HEK293 (cell line): ENCODE data around the gene SPATA25.

Experiments
- CTCF ChIA-PET: fragments of 350-600 bp; formaldehyde crosslinking; extraction: SDS; loops from one replicate; lab custom pipeline; 2021; ENCODE audit warnings: antibody characterized with exemption; lab: Yijun Ruan, JAX
- POLR2A ChIA-PET: fragments of 300-600 bp; formaldehyde crosslinking; extraction: SDS; loops from one replicate; lab custom pipeline; 2020; ENCODE audit warnings: antibody characterized with exemption, inconsistent platforms; lab: Yijun Ruan, JAX
- H3K27ac ChIP-seq: fragments of 200-500 bp; sonication (Bioruptor generic); 2 replicates; pipeline ENCODE4 v1.5.1; 2014; ENCODE audit warnings: low read depth, low read length, control low read depth, inconsistent platforms; ENCODE audit errors: extremely low read depth
- H3K36me3 ChIP-seq, 2 experiments: fragments of 200-500 bp in 1 of 2; sonication (Bioruptor generic) in 1 of 2; 1 replicate in 1 of 2; 2 replicates in 1 of 2; pipeline ENCODE4 v1.5.1; 2014 to 2017; ENCODE audit warnings: inconsistent platforms in 2 of 2, low read length in 2 of 2; ENCODE audit not compliant: control insufficient read depth in 2 of 2, insufficient read depth in 1 of 2
- H3K4me1 ChIP-seq: fragments of 200-500 bp; sonication (Bioruptor generic); 2 replicates; pipeline ENCODE4 v1.5.1; 2014; ENCODE audit warnings: mild to moderate bottlenecking, low read length, inconsistent platforms; ENCODE audit not compliant: control insufficient read depth, insufficient read depth
- H3K4me3 ChIP-seq: 2 replicates; pipeline ENCODE4 v1.5.1; 2011; ENCODE audit warnings: low read depth, mild to moderate bottlenecking, control low read depth, low read length, moderate library complexity
- H3K9me3 ChIP-seq: fragments of 200-500 bp; sonication (Bioruptor generic); 2 replicates; pipeline ENCODE4 v1.5.1; 2014; ENCODE audit warnings: low read depth, low read length, inconsistent platforms; ENCODE audit not compliant: control insufficient read depth, insufficient read depth
- KLF8 ChIP-seq: fragments of 450-650 bp; formaldehyde crosslinking; IDR thresholded peaks from 2 replicates; pipeline ENCODE4 v1.5.1; 2016; ENCODE audit warnings: missing biosample characterization, missing genetic modification characterization
- MYNN ChIP-seq: fragments of 450-650 bp; formaldehyde crosslinking; IDR thresholded peaks from 2 replicates; pipeline ENCODE4 v1.5.1; 2016; ENCODE audit warnings: missing biosample characterization, missing genetic modification characterization, borderline replicate concordance
- OSR2 ChIP-seq: fragments of 450-650 bp; formaldehyde crosslinking; IDR thresholded peaks from 2 replicates; pipeline ENCODE4 v1.5.1; 2016; ENCODE audit warnings: missing biosample characterization, missing genetic modification characterization
- SP7 ChIP-seq: fragments of 450-650 bp; formaldehyde crosslinking; IDR thresholded peaks from 2 replicates; pipeline ENCODE4 v1.5.1; 2016; ENCODE audit warnings: missing biosample characterization, missing genetic modification characterization
- ZBTB48 ChIP-seq: fragments of 450-650 bp; formaldehyde crosslinking; IDR thresholded peaks from 2 replicates; pipeline ENCODE4 v1.5.1; 2016; ENCODE audit warnings: missing biosample characterization, missing genetic modification characterization
- ZFP37 ChIP-seq: fragments of 450-650 bp; formaldehyde crosslinking; IDR thresholded peaks from 2 replicates; pipeline ENCODE4 v1.5.1; 2016; ENCODE audit warnings: missing biosample characterization, missing genetic modification characterization
- ZNF174 ChIP-seq: fragments of 450-650 bp; formaldehyde crosslinking; IDR thresholded peaks from 2 replicates; pipeline ENCODE4 v1.5.0; 2017; ENCODE audit warnings: missing biosample characterization, mild to moderate bottlenecking, missing genetic modification characterization
- ZNF184 ChIP-seq: fragments of 450-650 bp; IDR thresholded peaks from 2 replicates; pipeline ENCODE4 v1.5.1; 2018; ENCODE audit warnings: missing biosample characterization, mild to moderate bottlenecking, missing genetic modification characterization
- ZNF211 ChIP-seq: fragments of 450-650 bp; formaldehyde crosslinking; IDR thresholded peaks from 2 replicates; pipeline ENCODE4 v1.5.1; 2016; ENCODE audit warnings: low read depth, missing biosample characterization, missing genetic modification characterization
- ZNF366 ChIP-seq: fragments of 450-650 bp; formaldehyde crosslinking; conservative IDR thresholded peaks from 2 replicates; pipeline ENCODE4 v1.5.1; 2016; ENCODE audit warnings: missing biosample characterization, missing genetic modification characterization
- ZNF394 ChIP-seq: fragments of 450-650 bp; formaldehyde crosslinking; IDR thresholded peaks from 2 replicates; pipeline ENCODE4 v1.5.1; 2016; ENCODE audit warnings: missing biosample characterization, missing genetic modification characterization, mild to moderate bottlenecking, moderate library complexity, borderline replicate concordance
- ZNF600 ChIP-seq: fragments of 450-650 bp; formaldehyde crosslinking; IDR thresholded peaks from 2 replicates; pipeline ENCODE4 v1.5.1; 2016; ENCODE audit warnings: missing biosample characterization, missing genetic modification characterization
- ZNF623 ChIP-seq: fragments of 450-650 bp; formaldehyde crosslinking; IDR thresholded peaks from 2 replicates; pipeline ENCODE4 v1.5.1; 2016; ENCODE audit warnings: missing biosample characterization, missing genetic modification characterization
- ZNF629 ChIP-seq: fragments of 450-650 bp; formaldehyde crosslinking; IDR thresholded peaks from 2 replicates; pipeline ENCODE4 v1.5.1; 2017; ENCODE audit warnings: missing biosample characterization, missing genetic modification characterization
- ZNF654 ChIP-seq: fragments of 450-650 bp; formaldehyde crosslinking; IDR thresholded peaks from 2 replicates; pipeline ENCODE4 v1.5.1; 2016; ENCODE audit warnings: low read depth, missing biosample characterization, missing genetic modification characterization
- TF ChIP-seq, protein P1 (sequence below): fragments of 450-650 bp; IDR thresholded peaks from 2 replicates; pipeline ENCODE4 v1.5.1; 2018; ENCODE audit warnings: missing biosample characterization, mild to moderate bottlenecking, missing genetic modification characterization
- TF ChIP-seq, protein P2 (sequence below): fragments of 450-650 bp; formaldehyde crosslinking; IDR thresholded peaks from 2 replicates; pipeline ENCODE4 v1.5.1; 2016; ENCODE audit warnings: missing biosample characterization, missing genetic modification characterization, borderline replicate concordance
- TF ChIP-seq, protein P3 (sequence below): fragments of 450-650 bp; formaldehyde crosslinking; IDR thresholded peaks from 2 replicates; pipeline ENCODE4 v1.5.1; 2017; ENCODE audit warnings: missing biosample characterization, missing genetic modification characterization
- TF ChIP-seq, protein P4 (sequence below): fragments of 450-650 bp; formaldehyde crosslinking; IDR thresholded peaks from 2 replicates; pipeline ENCODE4 v1.5.1; 2016; ENCODE audit warnings: missing biosample characterization, missing genetic modification characterization
- TF ChIP-seq, protein P5 (sequence below): fragments of 450-650 bp; formaldehyde crosslinking; IDR thresholded peaks from 2 replicates; pipeline ENCODE4 v1.5.1; 2016; ENCODE audit warnings: missing biosample characterization, missing genetic modification characterization, borderline replicate concordance
- TF ChIP-seq, protein P6 (sequence below): fragments of 450-650 bp; formaldehyde crosslinking; IDR thresholded peaks from 2 replicates; pipeline ENCODE4 v1.5.1; 2016; ENCODE audit warnings: missing biosample characterization, missing genetic modification characterization, low read depth

The SPATA25 gene

DNA sequence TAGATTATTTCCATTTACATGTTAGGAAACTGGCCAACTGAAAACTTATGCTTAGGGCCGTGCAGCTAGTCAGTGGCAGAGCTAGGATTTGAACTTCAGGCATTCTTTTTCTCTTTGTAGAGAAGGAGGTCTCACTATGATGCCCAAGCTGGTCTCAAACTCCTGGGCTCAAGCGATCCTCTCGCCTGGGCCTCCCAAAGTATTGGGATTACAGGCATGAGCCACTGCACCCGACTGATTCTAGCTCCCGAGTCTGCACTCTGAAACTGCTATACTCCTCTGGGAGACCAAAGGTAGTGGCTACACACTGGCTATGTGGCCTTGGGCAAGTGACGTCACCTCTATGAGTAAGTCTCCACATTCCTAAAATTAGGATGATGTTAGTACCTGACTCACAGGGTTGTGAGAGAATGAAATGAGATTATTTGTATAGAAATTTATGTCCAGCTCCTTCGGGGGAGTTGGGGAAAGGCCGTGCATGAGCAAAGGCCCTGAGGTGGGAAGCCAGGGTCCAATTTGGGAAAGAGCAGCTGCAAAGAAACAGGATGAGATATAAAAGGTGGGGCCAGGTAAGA lies 18.2 kb upstream of the SPATA25 start:
- no peak overlapping the region for H3K4me3 ChIP-seq
- H3K36me3 ChIP-seq, result no peaks in the 10 kb centered on the region
- no peaks in the 10 kb centered on the region for H3K4me1 ChIP-seq
- H3K9me3 ChIP-seq, result no peaks in the 10 kb centered on the region
- H3K27ac ChIP-seq, result no peak overlapping the region
- CTCF ChIA-PET, result interaction anchor here (0.9 to 2.4 kb wide), 6 partner anchors 9 to 122 kb away, joined by 3 to 11 read pairs (median 3); no protein-coding TSS in a partner anchor
- POLR2A ChIA-PET, result interaction anchor here (0.6 to 2.4 kb wide), 15 partner anchors 9 to 73 kb away, joined by 3 to 26 read pairs (median 5); partner anchors contain the start of genes CTSA, NEURL2, PCIF1 and SNX21
- TF ChIP-seq OSR2, result peak; percentile 37; the same call in 1 of the 2 replicates
- peak; percentile 58 for TF ChIP-seq SP7 (tag by site-specific recombination)
- TF ChIP-seq, protein P1, sequence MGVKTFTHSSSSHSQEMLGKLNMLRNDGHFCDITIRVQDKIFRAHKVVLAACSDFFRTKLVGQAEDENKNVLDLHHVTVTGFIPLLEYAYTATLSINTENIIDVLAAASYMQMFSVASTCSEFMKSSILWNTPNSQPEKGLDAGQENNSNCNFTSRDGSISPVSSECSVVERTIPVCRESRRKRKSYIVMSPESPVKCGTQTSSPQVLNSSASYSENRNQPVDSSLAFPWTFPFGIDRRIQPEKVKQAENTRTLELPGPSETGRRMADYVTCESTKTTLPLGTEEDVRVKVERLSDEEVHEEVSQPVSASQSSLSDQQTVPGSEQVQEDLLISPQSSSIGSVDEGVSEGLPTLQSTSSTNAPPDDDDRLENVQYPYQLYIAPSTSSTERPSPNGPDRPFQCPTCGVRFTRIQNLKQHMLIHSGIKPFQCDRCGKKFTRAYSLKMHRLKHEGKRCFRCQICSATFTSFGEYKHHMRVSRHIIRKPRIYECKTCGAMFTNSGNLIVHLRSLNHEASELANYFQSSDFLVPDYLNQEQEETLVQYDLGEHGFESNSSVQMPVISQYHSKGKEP, result no peak
- no peak for TF ChIP-seq ZNF600 (tag by site-specific recombination)
- 0 out of 2 replicates have a peak, but pooled peaks have one; percentile 20 for TF ChIP-seq ZNF394
- TF ChIP-seq, protein P2, sequence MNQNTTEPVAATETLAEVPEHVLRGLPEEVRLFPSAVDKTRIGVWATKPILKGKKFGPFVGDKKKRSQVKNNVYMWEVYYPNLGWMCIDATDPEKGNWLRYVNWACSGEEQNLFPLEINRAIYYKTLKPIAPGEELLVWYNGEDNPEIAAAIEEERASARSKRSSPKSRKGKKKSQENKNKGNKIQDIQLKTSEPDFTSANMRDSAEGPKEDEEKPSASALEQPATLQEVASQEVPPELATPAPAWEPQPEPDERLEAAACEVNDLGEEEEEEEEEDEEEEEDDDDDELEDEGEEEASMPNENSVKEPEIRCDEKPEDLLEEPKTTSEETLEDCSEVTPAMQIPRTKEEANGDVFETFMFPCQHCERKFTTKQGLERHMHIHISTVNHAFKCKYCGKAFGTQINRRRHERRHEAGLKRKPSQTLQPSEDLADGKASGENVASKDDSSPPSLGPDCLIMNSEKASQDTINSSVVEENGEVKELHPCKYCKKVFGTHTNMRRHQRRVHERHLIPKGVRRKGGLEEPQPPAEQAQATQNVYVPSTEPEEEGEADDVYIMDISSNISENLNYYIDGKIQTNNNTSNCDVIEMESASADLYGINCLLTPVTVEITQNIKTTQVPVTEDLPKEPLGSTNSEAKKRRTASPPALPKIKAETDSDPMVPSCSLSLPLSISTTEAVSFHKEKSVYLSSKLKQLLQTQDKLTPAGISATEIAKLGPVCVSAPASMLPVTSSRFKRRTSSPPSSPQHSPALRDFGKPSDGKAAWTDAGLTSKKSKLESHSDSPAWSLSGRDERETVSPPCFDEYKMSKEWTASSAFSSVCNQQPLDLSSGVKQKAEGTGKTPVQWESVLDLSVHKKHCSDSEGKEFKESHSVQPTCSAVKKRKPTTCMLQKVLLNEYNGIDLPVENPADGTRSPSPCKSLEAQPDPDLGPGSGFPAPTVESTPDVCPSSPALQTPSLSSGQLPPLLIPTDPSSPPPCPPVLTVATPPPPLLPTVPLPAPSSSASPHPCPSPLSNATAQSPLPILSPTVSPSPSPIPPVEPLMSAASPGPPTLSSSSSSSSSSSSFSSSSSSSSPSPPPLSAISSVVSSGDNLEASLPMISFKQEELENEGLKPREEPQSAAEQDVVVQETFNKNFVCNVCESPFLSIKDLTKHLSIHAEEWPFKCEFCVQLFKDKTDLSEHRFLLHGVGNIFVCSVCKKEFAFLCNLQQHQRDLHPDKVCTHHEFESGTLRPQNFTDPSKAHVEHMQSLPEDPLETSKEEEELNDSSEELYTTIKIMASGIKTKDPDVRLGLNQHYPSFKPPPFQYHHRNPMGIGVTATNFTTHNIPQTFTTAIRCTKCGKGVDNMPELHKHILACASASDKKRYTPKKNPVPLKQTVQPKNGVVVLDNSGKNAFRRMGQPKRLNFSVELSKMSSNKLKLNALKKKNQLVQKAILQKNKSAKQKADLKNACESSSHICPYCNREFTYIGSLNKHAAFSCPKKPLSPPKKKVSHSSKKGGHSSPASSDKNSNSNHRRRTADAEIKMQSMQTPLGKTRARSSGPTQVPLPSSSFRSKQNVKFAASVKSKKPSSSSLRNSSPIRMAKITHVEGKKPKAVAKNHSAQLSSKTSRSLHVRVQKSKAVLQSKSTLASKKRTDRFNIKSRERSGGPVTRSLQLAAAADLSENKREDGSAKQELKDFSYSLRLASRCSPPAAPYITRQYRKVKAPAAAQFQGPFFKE (tag by site-specific recombination), result no peak
- TF ChIP-seq, protein P3, sequence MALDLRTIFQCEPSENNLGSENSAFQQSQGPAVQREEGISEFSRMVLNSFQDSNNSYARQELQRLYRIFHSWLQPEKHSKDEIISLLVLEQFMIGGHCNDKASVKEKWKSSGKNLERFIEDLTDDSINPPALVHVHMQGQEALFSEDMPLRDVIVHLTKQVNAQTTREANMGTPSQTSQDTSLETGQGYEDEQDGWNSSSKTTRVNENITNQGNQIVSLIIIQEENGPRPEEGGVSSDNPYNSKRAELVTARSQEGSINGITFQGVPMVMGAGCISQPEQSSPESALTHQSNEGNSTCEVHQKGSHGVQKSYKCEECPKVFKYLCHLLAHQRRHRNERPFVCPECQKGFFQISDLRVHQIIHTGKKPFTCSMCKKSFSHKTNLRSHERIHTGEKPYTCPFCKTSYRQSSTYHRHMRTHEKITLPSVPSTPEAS (tag by site-specific recombination), result no peak
- TF ChIP-seq ZBTB48 (tag by site-specific recombination), result no peak
- TF ChIP-seq MYNN, result no peak
- peak; percentile 68 for TF ChIP-seq ZNF366 (tag by site-specific recombination)
- TF ChIP-seq, protein P4, sequence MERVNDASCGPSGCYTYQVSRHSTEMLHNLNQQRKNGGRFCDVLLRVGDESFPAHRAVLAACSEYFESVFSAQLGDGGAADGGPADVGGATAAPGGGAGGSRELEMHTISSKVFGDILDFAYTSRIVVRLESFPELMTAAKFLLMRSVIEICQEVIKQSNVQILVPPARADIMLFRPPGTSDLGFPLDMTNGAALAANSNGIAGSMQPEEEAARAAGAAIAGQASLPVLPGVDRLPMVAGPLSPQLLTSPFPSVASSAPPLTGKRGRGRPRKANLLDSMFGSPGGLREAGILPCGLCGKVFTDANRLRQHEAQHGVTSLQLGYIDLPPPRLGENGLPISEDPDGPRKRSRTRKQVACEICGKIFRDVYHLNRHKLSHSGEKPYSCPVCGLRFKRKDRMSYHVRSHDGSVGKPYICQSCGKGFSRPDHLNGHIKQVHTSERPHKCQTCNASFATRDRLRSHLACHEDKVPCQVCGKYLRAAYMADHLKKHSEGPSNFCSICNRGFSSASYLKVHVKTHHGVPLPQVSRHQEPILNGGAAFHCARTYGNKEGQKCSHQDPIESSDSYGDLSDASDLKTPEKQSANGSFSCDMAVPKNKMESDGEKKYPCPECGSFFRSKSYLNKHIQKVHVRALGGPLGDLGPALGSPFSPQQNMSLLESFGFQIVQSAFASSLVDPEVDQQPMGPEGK (tag by site-specific recombination), result no peak
- TF ChIP-seq ZNF174 (tag by site-specific recombination), result no peak
- TF ChIP-seq, protein P5, sequence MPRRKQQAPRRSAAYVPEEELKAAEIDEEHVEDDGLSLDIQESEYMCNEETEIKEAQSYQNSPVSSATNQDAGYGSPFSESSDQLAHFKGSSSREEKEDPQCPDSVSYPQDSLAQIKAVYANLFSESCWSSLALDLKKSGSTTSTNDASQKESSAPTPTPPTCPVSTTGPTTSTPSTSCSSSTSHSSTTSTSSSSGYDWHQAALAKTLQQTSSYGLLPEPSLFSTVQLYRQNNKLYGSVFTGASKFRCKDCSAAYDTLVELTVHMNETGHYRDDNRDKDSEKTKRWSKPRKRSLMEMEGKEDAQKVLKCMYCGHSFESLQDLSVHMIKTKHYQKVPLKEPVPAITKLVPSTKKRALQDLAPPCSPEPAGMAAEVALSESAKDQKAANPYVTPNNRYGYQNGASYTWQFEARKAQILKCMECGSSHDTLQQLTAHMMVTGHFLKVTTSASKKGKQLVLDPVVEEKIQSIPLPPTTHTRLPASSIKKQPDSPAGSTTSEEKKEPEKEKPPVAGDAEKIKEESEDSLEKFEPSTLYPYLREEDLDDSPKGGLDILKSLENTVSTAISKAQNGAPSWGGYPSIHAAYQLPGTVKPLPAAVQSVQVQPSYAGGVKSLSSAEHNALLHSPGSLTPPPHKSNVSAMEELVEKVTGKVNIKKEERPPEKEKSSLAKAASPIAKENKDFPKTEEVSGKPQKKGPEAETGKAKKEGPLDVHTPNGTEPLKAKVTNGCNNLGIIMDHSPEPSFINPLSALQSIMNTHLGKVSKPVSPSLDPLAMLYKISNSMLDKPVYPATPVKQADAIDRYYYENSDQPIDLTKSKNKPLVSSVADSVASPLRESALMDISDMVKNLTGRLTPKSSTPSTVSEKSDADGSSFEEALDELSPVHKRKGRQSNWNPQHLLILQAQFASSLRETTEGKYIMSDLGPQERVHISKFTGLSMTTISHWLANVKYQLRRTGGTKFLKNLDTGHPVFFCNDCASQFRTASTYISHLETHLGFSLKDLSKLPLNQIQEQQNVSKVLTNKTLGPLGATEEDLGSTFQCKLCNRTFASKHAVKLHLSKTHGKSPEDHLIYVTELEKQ, result no peak
- peak; percentile 95 for TF ChIP-seq ZNF623 (tag by site-specific recombination)
- peak; percentile 55; the same call in 1 of the 2 replicates for TF ChIP-seq ZFP37 (tag by site-specific recombination)
- TF ChIP-seq, protein P6, sequence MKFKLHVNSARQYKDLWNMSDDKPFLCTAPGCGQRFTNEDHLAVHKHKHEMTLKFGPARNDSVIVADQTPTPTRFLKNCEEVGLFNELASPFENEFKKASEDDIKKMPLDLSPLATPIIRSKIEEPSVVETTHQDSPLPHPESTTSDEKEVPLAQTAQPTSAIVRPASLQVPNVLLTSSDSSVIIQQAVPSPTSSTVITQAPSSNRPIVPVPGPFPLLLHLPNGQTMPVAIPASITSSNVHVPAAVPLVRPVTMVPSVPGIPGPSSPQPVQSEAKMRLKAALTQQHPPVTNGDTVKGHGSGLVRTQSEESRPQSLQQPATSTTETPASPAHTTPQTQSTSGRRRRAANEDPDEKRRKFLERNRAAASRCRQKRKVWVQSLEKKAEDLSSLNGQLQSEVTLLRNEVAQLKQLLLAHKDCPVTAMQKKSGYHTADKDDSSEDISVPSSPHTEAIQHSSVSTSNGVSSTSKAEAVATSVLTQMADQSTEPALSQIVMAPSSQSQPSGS (tag by site-specific recombination), result peak; percentile 71
- TF ChIP-seq KLF8 (tag by site-specific recombination), result peak; percentile 36
- peak; percentile 94 for TF ChIP-seq ZNF629 (tag by site-specific recombination)
- no peak for TF ChIP-seq ZNF654 (tag by site-specific recombination)
- TF ChIP-seq ZNF211 (tag by site-specific recombination), result no peak
- peak; percentile 79; the same call in 1 of the 2 replicates for TF ChIP-seq ZNF184 (tag by site-specific recombination)
